ENCODE measurements around the gene THEMIS. TPM values are rescaled to one million over a fixed set of nuclear protein-coding genes. Genes with fewer than 3 reads are reported as not detected.
A peak's percentile ranks its signal among the peaks of the same experiment; 100 is the strongest.
"Not testable (repeated sequence)": the region's sequence is repeated elsewhere in the genome, so short reads cannot be mapped to it uniquely, and the experiment has no call there.

THEMIS gene
- total RNA-seq, 5 donors from 2014 or later (not counting 1 experiment from before 2014, with no cell fraction given): 55.5 to 93.3 (median 69.4) TPM

DNA sequence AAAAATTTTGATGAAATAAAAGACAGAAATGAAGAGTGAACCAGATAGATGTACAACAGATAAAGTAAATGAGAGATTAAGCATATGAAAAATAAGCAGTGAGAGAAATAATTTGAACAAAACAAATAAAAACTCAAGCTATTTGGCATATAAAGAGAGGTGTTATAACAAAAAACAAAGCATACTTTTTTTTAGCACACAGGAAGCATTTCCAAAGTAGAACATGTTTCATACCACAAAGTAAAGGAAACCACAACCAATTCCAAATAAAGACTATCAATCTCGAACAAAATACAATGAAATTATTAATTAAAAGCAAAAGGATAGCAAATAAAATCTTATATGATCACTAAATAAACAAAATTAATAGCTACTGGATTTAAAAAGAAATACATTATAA lies 6.8 kb downstream of the THEMIS start:
- CTCF ChIA-PET: interaction anchor here (0.6 to 1.3 kb wide), 6 partner anchors 13 to 1604 kb away, joined by 3 to 7 read pairs (median 3); no protein-coding TSS in a partner anchor
- H3K36me3 ChIP-seq (ENCODE audit: control insufficient read depth in 2 of 2, extremely low read depth in 1 of 2, insufficient read depth in 1 of 2, low read length in 1 of 2): peaks cover 0 to 16% of the 10 kb centered on the region in 2 donors
- H3K9me3 Mint-ChIP-seq: peaks cover 0 to 4% (median 3%) of the 10 kb centered on the region in 3 donors
- POLR2A ChIA-PET: interaction anchor here (0.6 to 1.7 kb wide), 3 partner anchors 13 to 434 kb away, joined by 3 to 4 read pairs (median 3); no protein-coding TSS in a partner anchor
- no CpG with 5 or more reads among the region's 1 CpG for WGBS (ENCODE audit: insufficient coverage)
- peak overlapping the region; percentile 89 to 92 for H3K27ac Mint-ChIP-seq
- H3K4me1 ChIP-seq (ENCODE audit: control insufficient read depth in 1 of 2, extremely low read depth in 1 of 2, insufficient read depth in 2 of 2, low read length in 2 of 2): peaks cover 15 to 50% of the 10 kb centered on the region in 2 experiments
- H3K4me3 Mint-ChIP-seq: peak overlapping the region; percentile 64 to 78 (median 75)
- no peaks in the 10 kb centered on the region for H3K27me3 Mint-ChIP-seq
- H3K36me3 Mint-ChIP-seq: peaks cover 35% of the 10 kb centered on the region
- H3K4me3 ChIP-seq (ENCODE audit: control insufficient read depth in 1 of 2, extremely low read depth in 1 of 2, low read length in 1 of 2): peak overlapping the region; percentile 9 to 54
- peaks cover 62 to 71% (median 63%) of the 10 kb centered on the region in 3 donors for H3K4me1 Mint-ChIP-seq
- peak in 1 of 4 experiments; percentile 22 for ATAC-seq (replicated peaks in 1 of 4)
- H3K9me3 ChIP-seq: no peaks in the 10 kb centered on the region
- DNase-seq: no peak
- H3K27me3 ChIP-seq (replicated peaks in 1 of 2; ENCODE audit: control insufficient read depth in 2 of 2, extremely low read depth in 1 of 2, insufficient read depth in 2 of 2, low read length in 1 of 2): no peaks in the 10 kb centered on the region
- peak overlapping the region; percentile 64 for H3K27ac ChIP-seq (ENCODE audit: low read length)

- peaks cover 60 to 67% (median 65%) of the 10 kb centered on the region in 3 donors for H3K4me1 Mint-ChIP-seq
- peaks cover 15 to 50% of the 10 kb centered on the region in 2 experiments for H3K4me1 ChIP-seq (ENCODE audit: control insufficient read depth in 1 of 2, extremely low read depth in 1 of 2, insufficient read depth in 2 of 2, low read length in 2 of 2)
Measured at GRCh38 chr6:127893541-127893940, 7.3 kb downstream of the THEMIS start.

DNA sequence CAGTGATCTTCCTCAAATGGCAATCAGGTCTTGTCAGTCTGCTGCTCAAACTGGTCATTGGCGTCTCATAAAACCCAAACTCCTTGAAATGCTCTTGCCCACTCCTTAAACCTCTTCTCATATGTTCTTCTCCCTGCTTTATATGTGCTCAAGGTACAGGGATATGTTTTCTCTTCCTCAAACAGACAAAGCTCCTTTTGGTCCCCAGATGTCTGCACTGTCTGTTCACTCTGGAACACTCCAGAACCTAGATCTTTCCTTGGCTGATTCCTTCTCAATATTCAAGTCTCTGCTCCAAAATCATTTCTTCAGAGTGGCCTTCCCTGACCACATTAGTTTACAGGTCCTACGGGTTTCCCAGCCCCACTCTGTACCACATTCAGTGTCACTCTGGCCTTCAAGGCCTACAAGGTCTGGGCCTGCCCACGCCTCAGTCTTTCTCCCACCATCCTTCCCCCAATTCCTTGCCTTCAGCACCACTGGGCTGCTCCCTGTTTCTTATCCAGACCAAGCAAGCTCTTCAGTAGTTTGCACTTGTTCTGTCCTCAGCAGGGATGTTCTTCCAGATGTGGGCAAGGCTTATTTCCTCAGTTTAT lies 9.0 kb downstream of the THEMIS start:
- Histone ChIP-seq H3K4me1 (ENCODE audit: control insufficient read depth in 1 of 2, extremely low read depth in 1 of 2, insufficient read depth in 2 of 2, low read length in 2 of 2) (peaks cover 15 to 44% of the 10 kb centered on the region in 2 experiments), H3K27ac (ENCODE audit: low read length) (peak overlapping the region; percentile 64), H3K27me3 (replicated peaks in 1 of 2; ENCODE audit: control insufficient read depth in 2 of 2, extremely low read depth in 1 of 2, insufficient read depth in 2 of 2, low read length in 1 of 2) (no peaks in the 10 kb centered on the region), H3K9me3 (no peaks in the 10 kb centered on the region), H3K36me3 (ENCODE audit: control insufficient read depth in 2 of 2, extremely low read depth in 1 of 2, insufficient read depth in 1 of 2, low read length in 1 of 2) (peaks cover 0 to 16% of the 10 kb centered on the region in 2 donors), H3K4me3 (ENCODE audit: control insufficient read depth in 1 of 2, extremely low read depth in 1 of 2, low read length in 1 of 2) (no peak overlapping the region)
- CTCF ChIA-PET: interaction anchor here (0.9 to 1.3 kb wide), 3 partner anchors 10 to 12 kb away, joined by 3 to 4 read pairs (median 3); no protein-coding TSS in a partner anchor
- Mint-ChIP-seq H3K36me3 (peaks cover 42% of the 10 kb centered on the region), H3K4me3 (peak overlapping the region; percentile 1 to 53 (median 29)), H3K27ac (peak overlapping the region; percentile 75 to 91), H3K4me1 (peaks cover 56 to 65% (median 63%) of the 10 kb centered on the region in 3 donors), H3K9me3 (no peaks in the 10 kb centered on the region), H3K27me3 (no peaks in the 10 kb centered on the region)
- POLR2A ChIA-PET: interaction anchor here in 1 of 2 donors (0.9 kb wide), 1 partner anchor 11 kb away, joined by 8 read pairs; no protein-coding TSS in a partner anchor
- WGBS (ENCODE audit: insufficient coverage): 86% methylated on average over 2 of the region's 3 CpGs
- ATAC-seq (replicated peaks in 1 of 4): no peak
- no peak for DNase-seq

More at GRCh38 chr6:127893541-127893940, 7.3 kb downstream of the THEMIS start:
- Mint-ChIP-seq H3K27me3 (no peaks in the 10 kb centered on the region), H3K9me3 (peaks cover 0 to 2% (median 1%) of the 10 kb centered on the region in 3 donors), H3K36me3 (peaks cover 32% of the 10 kb centered on the region), H3K27ac (peak overlapping the region; percentile 89 to 92), H3K4me3 (peak overlapping the region; percentile 64 to 78 (median 75))
- H3K27ac ChIP-seq (ENCODE audit: low read length): peak overlapping the region; percentile 64
- no peaks in the 10 kb centered on the region for H3K9me3 ChIP-seq
- WGBS (ENCODE audit: insufficient coverage): 17% methylated on average over 5 of the region's 6 CpGs
- DNase-seq: peak in 1 of 35 experiments; percentile 52
- peak in 2 of 4 experiments; percentile 7 to 24 for ATAC-seq (replicated peaks in 1 of 4)
- POLR2A ChIA-PET: interaction anchor here (1.0 to 1.7 kb wide), 2 partner anchors 9 to 13 kb away, joined by 3 to 4 read pairs; no protein-coding TSS in a partner anchor
- no peaks in the 10 kb centered on the region for H3K27me3 ChIP-seq (replicated peaks in 1 of 2; ENCODE audit: control insufficient read depth in 2 of 2, extremely low read depth in 1 of 2, insufficient read depth in 2 of 2, low read length in 1 of 2)
- peaks cover 0 to 16% of the 10 kb centered on the region in 2 donors for H3K36me3 ChIP-seq (ENCODE audit: control insufficient read depth in 2 of 2, extremely low read depth in 1 of 2, insufficient read depth in 1 of 2, low read length in 1 of 2)
- CTCF ChIA-PET: interaction anchor here (0.6 to 1.3 kb wide), 8 partner anchors 10 to 79 kb away, joined by 3 to 7 read pairs (median 3); no protein-coding TSS in a partner anchor
- peak overlapping the region; percentile 24 to 54 for H3K4me3 ChIP-seq (ENCODE audit: control insufficient read depth in 1 of 2, extremely low read depth in 1 of 2, low read length in 1 of 2)

GRCh38 chr6:127886603-127887002 lies 14.3 kb downstream of the THEMIS start:
- DNase-seq: no peak
- ChIA-PET CTCF (interaction anchor here in 1 of 2 donors (0.5 to 0.6 kb wide), 2 partner anchors 12 to 90 kb away, joined by 3 read pairs; no protein-coding TSS in a partner anchor), POLR2A (interaction anchor here in 1 of 2 donors (0.5 kb wide), 2 partner anchors 40 to 222 kb away, joined by 3 read pairs; no protein-coding TSS in a partner anchor)
- Histone ChIP-seq H3K4me3 (ENCODE audit: control insufficient read depth in 1 of 2, extremely low read depth in 1 of 2, low read length in 1 of 2) (no peak overlapping the region), H3K27ac (ENCODE audit: low read length) (no peak overlapping the region), H3K9me3 (no peaks in the 10 kb centered on the region), H3K4me1 (ENCODE audit: control insufficient read depth in 1 of 2, extremely low read depth in 1 of 2, insufficient read depth in 2 of 2, low read length in 2 of 2) (peaks cover 8 to 23% of the 10 kb centered on the region in 2 experiments), H3K27me3 (replicated peaks in 1 of 2; ENCODE audit: control insufficient read depth in 2 of 2, extremely low read depth in 1 of 2, insufficient read depth in 2 of 2, low read length in 1 of 2) (no peaks in the 10 kb centered on the region), H3K36me3 (ENCODE audit: control insufficient read depth in 2 of 2, extremely low read depth in 1 of 2, insufficient read depth in 1 of 2, low read length in 1 of 2) (peaks cover 4 to 11% of the 10 kb centered on the region in 2 donors)
- peak overlapping the region in 1 of 2 donors; percentile 25 for H3K27ac Mint-ChIP-seq
- H3K36me3 Mint-ChIP-seq: peaks cover 54% of the 10 kb centered on the region
- peaks cover 68 to 81% (median 79%) of the 10 kb centered on the region in 3 donors for H3K4me1 Mint-ChIP-seq
- ATAC-seq (replicated peaks in 1 of 4): no peak
- peak overlapping the region in 2 of 3 donors; percentile 7 to 40 for H3K4me3 Mint-ChIP-seq
- WGBS (ENCODE audit: insufficient coverage): 100% methylated on average over 1 of the region's 3 CpGs
- peaks cover 0 to 3% (median 3%) of the 10 kb centered on the region in 3 donors for H3K9me3 Mint-ChIP-seq
- H3K27me3 Mint-ChIP-seq: no peaks in the 10 kb centered on the region

GRCh38 chr6:127884134-127884533 lies 16.7 kb downstream of the THEMIS start:
- H3K27ac ChIP-seq (ENCODE audit: low read length): no peak overlapping the region
- ChIA-PET CTCF (interaction anchor here (0.9 kb wide), 2 partner anchors 29 to 31 kb away, joined by 3 read pairs; no protein-coding TSS in a partner anchor), POLR2A (interaction anchor here (0.5 to 0.9 kb wide), 2 partner anchors 9 to 1976 kb away, joined by 3 to 5 read pairs; no protein-coding TSS in a partner anchor)
- Mint-ChIP-seq H3K4me1 (peaks cover 73 to 85% (median 83%) of the 10 kb centered on the region in 3 donors), H3K27ac (peak overlapping the region; percentile 43 to 56), H3K4me3 (peak overlapping the region in 1 of 3 donors; percentile 4), H3K9me3 (peaks cover 0 to 3% (median 3%) of the 10 kb centered on the region in 3 donors), H3K27me3 (no peaks in the 10 kb centered on the region), H3K36me3 (peaks cover 35% of the 10 kb centered on the region)
- no peaks in the 10 kb centered on the region for H3K9me3 ChIP-seq
- H3K27me3 ChIP-seq (replicated peaks in 1 of 2; ENCODE audit: control insufficient read depth in 2 of 2, extremely low read depth in 1 of 2, insufficient read depth in 2 of 2, low read length in 1 of 2): no peaks in the 10 kb centered on the region
- ATAC-seq (replicated peaks in 1 of 4): no peak
- H3K36me3 ChIP-seq (ENCODE audit: control insufficient read depth in 2 of 2, extremely low read depth in 1 of 2, insufficient read depth in 1 of 2, low read length in 1 of 2): peaks cover 2 to 4% of the 10 kb centered on the region in 2 donors
- H3K4me3 ChIP-seq (ENCODE audit: control insufficient read depth in 1 of 2, extremely low read depth in 1 of 2, low read length in 1 of 2): no peak overlapping the region
- H3K4me1 ChIP-seq (ENCODE audit: control insufficient read depth in 1 of 2, extremely low read depth in 1 of 2, insufficient read depth in 2 of 2, low read length in 2 of 2): peaks cover 8 to 36% of the 10 kb centered on the region in 2 experiments
- DNase-seq: no peak

GRCh38 chr6:127881949-127882348 lies 18.9 kb downstream of the THEMIS start:
- not testable (repeated sequence) for H3K4me3 Mint-ChIP-seq, H3K9me3 Mint-ChIP-seq
- peaks cover 11 to 47% of the 10 kb centered on the region in 2 experiments for H3K4me1 ChIP-seq (ENCODE audit: control insufficient read depth in 1 of 2, extremely low read depth in 1 of 2, insufficient read depth in 2 of 2, low read length in 2 of 2)

More at GRCh38 chr6:127881949-127882348, 18.9 kb downstream of the THEMIS start:
- not testable (repeated sequence) for H3K27me3 ChIP-seq (replicated peaks in 1 of 2; ENCODE audit: control insufficient read depth in 2 of 2, extremely low read depth in 1 of 2, insufficient read depth in 2 of 2, low read length in 1 of 2); H3K9me3 ChIP-seq; H3K4me3 ChIP-seq (ENCODE audit: control insufficient read depth in 1 of 2, extremely low read depth in 1 of 2, low read length in 1 of 2); H3K27me3 Mint-ChIP-seq; H3K36me3 ChIP-seq (ENCODE audit: control insufficient read depth in 2 of 2, extremely low read depth in 1 of 2, insufficient read depth in 1 of 2, low read length in 1 of 2); DNase-seq; H3K27ac Mint-ChIP-seq; H3K27ac ChIP-seq (ENCODE audit: low read length); ATAC-seq (replicated peaks in 1 of 4)
- Mint-ChIP-seq H3K4me1 (peaks cover 79 to 86% (median 86%) of the 10 kb centered on the region in 3 donors), H3K36me3 (peaks cover 21% of the 10 kb centered on the region)
- ChIA-PET POLR2A (interaction anchor here in 1 of 2 donors (0.5 kb wide), 1 partner anchor 57 kb away, joined by 8 read pairs; no protein-coding TSS in a partner anchor), CTCF (interaction anchor here (0.6 to 1.0 kb wide), 6 partner anchors 9 to 147 kb away, joined by 3 to 4 read pairs (median 3); partner anchors contain the start of gene THEMIS (in 1 of the 2))

Data from T-cell (primary cell).